HG03097 (cell line): ENCODE measurements around the gene SNX2.

Source experiments
- ATAC-seq: cut with Tn5 transposase; IDR thresholded peaks from one replicate; pipeline ENCODE4 v1.9.1; 2021; ENCODE audit not compliant: unreplicated experiment, low FRiP score

The SNX2 gene

DNA sequence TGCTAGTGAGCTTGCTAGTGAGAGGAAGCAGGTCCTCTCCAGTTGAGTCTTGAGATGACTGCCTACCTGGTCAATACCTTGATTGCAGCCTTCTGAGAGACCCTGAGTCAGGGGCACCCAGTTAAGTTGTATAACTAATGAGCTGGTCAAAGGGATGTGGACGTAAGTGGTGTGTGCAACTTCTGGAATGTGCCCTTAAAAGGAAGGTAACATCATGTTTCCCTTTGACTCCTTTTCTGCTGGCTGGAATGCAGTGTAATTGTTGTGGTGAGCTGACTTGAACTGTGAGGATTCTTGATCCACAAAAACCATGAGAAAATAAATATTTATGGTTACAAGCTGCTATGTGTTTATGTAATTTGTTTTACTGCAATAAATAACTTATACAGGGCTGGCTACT is 2.4 kb upstream of the SNX2 start:
- ATAC-seq, result no peak

DNA sequence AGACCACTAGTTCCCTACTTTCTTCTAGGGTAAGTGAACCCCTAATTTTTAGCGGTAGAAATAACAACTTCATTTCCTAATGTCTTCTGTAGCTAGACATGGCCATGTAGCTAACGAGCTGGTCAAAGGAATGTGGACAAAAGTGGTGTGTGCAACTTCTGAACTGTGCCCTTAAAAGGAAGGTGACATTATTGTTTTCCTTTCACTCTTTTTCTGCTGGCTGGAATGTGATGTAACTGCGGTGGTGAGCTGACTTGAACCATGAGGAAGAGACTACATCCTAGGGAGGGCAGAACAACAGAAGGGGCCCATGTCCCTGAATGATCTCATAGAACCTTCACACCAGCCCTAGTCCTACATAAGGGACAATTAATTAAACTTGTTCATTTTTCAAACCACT is 1.3 kb upstream of the SNX2 start:
- no peak for ATAC-seq

DNA sequence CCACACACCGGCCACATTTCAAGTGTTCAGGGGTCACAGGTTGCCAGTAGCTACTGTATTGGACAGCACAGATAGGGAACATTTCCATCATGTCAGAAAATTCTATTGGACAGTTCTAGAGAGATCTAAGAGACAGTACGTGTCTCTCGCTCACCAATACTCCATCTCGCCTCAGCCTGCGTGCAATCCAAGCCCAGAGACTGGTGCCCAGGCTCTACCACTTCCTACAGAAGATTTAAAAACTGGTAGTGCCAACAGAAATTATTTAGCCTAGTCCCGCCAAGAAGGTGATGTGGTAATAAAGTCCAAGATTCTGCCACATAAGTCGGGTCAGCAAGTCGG is 390 bp upstream of the SNX2 start:
- ATAC-seq, result peak; percentile 16

DNA sequence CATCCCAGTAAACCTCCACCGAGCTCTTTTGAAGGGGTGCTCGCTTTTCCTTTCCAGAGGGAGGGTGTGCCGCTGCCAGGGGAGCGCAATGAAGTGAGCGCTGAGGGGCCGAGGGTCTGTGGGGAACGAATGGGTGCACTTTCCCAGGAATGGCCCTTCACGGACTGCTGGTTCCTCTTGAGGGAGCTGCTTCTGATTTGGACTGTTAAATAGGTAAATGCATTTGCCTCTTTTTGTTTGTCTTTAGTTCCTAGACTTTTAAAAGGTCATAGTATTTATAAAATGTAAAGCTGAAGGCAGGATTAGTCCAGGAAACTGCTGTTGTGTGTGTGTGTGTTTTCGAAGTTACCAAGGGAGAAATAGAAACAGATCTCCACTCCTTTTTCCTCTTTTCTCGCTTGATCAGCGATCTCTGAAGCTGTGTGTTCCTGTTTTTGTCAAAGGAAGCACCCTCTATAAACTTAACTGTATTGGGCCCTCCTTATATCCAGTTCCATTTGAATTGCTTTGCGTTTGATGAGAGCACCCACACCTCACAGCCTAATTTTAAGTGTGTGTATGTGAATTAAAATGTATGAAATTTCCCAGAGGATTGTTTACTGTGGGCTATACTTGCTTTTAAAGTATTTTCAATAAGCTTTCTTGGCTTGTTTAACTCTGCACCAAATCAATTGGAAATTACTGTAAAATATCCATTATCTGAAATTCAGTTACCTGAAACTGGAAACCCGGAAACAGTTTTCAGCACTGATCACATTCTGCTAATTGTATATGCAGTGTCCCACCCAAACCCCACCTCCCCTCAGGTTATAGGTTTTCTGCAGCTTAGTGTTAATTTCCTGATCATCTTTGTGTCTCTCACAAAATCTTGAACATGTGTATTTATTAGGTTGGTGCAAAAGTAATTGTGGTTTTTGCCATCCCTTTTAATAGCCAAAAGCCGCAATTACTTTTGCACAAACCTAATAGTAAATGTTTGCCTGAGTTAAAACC is 966 bp downstream of the SNX2 start:
- no peak for ATAC-seq

DNA sequence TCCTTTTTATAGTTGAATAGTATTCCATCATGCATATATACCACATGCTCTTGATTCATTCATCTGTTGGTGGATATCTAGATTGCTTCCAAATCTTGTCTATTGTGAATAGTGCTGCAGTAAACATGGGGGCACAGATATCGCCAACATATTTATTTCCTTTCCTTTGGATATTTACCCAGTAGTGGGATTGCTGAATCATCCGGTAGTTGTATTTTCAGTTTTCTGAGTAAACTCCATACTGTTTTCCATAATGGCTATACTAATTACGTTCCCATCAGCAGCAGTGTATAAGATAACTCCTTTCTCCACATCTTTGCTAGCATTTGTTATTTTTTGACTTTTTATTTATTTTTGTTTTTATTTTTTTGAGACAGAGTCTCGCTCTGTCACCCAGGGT is 3.3 kb downstream of the SNX2 start:
- ATAC-seq, result no peak

DNA sequence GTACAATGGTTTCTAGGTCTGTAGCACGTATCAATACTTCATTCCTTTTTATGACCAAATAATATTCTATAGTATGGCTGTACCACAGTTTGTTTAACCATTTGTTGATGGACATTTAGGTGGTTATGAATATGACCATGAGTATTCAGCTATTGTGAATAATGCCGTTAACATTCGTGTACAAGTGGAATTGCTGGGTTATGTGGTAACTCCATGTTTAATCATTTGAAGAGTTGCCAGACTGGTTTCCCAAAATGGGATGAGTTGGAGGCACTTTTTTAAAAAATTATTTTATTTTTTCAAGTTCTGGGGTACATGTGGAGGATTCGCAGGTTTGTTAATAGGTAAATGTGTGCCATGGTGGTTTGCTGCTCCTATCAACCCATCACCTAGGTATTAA is 4.6 kb downstream of the SNX2 start:
- ATAC-seq, result no peak

DNA sequence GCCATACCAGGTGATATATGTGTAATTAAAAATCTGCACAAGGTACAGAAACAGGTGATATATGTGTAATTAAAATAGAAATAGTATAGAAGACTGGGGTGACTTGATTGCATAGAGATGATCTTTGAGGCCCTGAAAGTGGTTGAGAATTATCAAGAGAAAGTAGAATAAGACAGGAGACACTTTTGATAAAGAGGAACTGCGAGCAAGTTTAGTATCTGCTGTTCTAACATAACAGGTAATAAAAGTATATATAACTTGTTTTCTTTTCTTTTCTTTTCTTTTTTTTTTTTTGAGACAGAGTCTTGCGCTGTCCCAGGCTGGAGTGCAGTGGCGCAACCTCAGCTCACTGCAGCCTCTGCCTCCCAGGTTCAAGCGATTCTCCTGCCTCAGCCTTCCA is 5.4 kb downstream of the SNX2 start:
- ATAC-seq, result no peak

DNA sequence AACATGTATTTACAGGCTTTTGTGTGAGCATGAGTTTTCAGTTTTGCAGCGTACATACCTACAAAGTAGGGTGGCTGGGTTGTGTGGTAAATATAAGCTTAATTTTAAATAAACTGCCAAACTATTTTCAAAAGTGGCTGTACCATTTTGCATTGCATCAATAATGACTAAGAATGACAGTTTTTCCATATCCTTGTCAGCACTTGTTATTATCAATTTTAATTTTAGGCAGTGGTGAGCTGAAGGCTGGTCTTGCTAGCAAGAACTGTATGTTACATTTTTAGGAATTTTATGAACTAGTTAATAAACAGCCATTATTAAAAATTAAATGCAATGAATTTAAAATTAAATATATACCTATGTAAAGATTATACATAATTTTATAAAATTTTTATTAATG is 6.6 kb downstream of the SNX2 start:
- no peak for ATAC-seq

DNA sequence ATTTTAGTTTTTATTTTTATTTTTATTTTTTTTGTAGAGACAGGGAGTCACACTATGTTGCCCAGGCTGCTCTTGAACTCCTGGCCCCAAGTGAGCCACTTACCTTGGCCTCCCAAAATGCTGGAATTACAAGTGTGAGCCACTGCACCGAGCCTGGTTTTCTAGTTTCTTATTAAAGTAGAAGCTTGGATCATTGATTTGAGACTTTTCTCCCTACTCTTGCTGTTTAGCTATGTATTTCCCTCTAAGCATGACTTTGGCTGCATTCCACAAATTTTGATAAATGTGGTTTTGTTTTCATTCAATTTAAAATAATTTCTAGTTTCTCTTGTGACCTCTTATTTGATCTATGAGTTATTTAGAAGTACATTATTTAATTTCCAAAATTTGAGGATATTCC is 10.4 kb downstream of the SNX2 start:
- no peak for ATAC-seq

DNA sequence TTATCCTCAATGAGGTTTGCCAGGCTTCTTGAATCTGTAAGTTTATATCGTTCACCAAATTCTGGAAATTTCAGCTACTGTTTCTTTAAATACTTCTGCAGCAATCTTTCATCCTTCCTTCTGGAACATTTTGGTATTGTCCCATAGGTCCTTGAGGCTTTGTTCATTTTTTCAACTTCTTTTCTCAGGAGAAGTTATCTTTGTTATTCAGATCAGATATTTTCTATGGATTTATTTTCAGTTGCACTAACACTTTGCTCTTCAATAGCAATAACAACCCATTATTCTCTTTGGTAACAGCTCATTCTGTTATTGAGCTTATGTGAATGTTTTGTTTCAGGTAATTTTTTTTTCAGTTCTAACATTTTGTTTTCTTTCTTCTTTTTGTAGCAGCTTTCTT is 13.5 kb downstream of the SNX2 start:
- no peak for ATAC-seq

DNA sequence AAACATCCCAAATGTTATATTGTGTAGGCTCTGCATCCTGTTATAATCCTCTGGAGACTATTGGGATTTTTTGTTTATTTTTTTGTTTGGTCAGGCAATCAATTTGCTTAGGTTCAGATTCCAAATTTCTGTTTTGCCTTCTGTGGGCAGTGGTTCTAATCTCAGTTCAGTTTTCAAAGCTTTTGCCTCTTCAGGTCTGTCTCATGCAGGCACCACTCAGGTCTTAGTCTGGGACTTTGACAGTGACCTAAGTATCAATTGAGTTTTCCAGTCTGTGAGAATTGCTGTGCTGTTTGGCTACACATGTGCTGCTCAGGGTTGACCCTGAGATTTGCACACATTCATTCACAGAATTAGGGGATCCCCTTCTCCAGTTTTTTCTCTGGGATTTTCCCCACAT is 14.1 kb downstream of the SNX2 start:
- ATAC-seq, result no peak

DNA sequence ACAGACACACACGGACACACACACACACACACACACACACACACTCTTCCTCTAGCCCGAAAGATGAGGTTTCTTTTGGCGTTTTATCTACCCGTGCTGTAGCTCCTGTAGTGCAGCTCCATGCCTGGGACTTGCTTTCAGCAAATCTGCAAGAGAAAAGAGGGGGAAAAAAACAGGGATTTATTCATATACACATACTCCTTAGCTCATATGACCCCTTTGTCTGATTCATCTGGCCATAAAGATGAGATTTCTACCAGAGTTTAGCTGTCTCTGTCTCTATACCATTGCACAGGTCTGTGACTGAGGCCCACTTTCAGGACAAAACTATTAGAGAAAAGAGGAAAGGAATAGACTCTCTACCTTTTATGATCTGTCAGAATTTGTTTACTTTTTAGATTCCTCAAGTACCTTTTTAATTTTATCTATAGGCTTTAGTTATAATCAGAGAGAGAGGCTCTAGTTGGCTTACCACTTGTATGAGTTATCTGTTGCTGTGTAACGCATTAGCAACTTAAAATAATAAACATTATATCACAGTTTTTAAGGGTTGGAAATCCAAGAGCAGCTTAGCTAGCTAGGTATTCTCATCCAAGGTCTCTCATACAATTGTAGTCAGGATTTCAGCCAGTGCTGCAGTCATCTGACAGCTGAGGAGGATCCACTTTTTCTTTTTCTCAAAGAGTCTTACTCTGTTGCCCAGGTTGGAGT is 14.7 kb downstream of the SNX2 start:
- ATAC-seq, result no peak

DNA sequence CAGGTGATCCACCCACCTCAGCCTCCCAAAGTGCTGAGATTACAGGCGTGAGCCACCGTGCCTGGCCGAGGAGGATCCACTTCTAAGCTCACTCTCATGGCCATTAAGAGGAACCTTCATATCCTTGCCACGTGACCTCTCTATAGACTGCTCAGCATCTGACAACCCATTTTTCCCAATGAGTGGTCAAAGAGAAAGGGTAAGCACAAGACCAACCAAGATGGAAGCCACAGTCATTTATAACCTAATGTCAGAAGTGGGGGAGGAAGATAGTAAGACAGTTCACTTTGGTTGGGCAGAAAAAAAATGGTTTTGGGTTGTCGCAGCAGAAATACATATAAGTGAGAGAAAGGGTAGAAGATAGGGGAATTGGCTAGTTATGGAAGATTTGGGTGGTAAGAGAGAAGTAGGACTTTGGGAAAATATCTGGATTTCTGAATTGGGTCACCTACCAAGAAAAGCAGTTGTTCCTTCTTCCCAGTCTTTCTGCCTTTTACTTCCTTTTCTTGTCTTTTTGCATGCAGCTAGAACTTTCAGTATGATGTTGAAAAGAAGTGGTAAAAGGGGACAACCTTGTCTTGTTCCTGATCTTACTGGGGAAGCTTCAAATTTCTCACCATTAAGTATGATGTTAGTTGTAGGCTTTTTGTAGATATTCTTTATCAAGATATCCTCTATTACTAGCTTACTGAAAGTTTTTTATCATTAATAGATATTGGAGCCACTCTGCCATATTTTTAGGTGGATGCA is 15.6 kb downstream of the SNX2 start:
- ATAC-seq, result no peak

DNA sequence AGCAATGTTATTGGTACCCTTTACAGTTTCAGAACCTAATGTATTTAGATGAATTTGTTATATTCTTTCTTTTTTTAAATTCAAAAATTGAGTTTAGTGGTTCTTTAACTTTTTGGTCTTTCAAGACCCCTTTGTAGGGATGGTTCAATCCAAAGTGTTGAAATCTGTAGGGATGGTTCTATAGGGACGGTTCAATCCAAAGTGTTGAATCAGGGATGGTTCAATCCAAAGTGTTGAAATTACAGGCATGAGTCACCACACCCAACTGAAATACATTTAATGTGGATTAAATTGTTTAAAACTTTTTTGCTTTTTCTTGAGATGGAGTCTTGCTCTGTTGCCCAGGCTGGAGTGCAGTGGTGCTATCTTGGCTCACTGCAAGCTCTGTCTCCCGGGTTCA is 30.6 kb downstream of the SNX2 start:
- no peak for ATAC-seq

DNA sequence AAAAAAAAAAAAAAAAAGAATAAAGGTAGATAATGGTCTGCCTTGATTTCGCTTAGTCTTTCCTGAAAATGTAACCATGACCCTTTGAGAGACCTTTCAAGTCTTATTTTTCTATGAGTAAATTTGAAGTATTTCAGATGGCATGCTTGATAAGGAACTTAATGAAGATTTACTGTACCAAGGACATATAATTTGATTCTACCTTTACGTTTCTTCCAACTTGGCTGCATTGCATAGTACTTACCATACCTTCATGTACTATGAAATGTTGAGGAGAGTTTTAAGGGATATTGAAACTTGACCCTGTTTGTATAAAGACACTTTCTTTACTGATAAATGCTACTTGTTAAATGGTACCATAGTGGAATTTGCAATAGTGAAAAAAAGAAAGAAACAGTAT is 35.5 kb downstream of the SNX2 start:
- ATAC-seq, result no peak

DNA sequence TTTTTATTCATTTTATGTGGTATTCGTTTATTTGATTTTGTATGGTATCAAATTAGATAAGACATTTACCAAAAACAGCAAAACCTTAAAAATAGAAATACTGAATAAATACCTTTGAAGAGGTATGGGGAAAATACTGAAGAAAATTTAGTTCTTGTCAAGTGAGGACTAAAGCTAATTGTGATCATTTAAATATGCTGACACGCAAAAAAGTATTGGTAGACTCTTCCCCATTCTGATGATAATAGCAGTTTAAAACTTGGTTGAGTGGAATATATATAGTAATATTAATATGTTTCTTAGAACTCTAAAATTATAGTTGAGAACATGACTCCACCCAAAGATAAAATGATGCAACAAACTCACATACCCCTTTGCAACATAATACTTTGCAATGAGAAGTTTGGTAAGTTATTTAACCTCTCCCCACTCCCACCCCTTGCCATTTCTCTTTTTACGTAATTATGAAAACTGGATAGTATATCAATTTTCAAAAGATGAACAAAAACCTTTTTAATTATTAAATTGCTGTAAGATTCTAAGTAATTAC is 40.4 kb downstream of the SNX2 start:
- no peak for ATAC-seq

DNA sequence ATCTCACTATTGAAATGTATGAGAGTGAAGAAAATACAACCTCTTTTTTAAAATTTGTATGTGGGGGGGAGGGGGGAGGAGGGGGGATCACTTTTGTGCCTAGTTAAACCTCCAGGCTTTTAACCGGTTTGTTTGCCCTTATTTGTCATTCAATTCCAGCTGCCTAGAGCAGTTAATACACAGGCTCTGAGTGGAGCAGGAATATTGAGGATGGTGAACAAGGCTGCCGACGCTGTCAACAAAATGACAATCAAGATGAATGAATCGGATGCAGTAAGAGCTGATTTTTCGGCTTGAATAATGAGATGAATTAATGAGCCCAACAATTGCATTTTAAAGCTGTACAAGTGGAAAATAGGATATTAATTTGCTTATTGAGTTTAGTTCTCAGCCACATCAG is 41.9 kb downstream of the SNX2 start:
- no peak for ATAC-seq

DNA sequence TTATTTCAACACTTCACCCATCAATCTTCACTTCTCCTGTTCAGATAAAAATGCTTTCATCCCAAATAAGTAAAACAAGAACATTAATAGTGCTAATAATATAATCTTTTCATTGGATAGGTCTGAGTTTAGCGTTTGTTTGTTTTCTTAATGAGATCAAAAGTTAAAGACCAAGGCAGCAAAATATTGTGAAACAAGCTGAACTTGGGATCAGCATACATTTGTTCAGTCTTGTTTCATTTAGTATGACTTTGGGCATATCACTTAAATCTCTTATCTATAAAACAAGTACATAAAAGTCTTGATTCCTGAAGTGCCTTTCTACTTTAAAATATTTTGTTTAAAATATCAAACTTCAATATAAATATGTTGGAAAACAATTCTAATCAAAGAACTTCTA is 57.1 kb downstream of the SNX2 start:
- ATAC-seq, result no peak

DNA sequence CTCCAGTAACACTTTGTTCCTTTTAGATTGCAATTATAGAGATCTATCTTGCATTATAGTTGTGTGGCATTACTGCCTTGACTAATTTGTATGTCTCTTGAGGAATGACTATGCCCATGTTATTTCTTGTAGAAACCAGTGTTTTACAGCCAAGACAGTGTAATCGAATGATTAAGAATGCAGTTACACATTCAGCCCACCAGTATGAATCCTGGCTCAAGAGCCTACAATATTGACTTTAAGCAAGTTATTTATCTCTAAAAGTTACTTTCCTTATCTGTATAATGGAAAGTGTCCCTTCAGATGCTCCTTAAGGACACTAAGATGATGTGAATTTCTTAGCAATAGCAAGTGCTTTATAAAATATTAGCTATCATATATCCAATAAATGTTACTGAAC is 60.8 kb downstream of the SNX2 start:
- no peak for ATAC-seq

DNA sequence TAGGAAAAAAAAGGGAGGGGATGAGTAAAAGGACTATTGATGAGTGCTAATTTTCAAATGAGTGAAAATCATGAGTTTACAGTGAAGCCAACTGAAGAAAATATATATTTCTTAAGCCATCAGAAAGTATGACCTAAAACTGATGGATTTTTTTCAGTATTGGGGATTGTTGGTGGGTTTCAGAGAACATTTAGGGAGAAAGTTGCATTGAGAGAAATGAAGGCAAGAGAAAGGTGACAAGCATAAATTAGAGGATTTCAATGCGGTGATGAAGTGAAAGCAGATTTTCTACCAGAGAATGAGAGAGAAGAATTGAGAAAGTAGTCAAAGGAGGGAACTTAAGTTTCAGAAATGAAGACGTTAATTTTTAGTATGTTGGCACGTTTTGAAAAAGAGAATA is 62.1 kb downstream of the SNX2 start:
- ATAC-seq, result no peak

DNA sequence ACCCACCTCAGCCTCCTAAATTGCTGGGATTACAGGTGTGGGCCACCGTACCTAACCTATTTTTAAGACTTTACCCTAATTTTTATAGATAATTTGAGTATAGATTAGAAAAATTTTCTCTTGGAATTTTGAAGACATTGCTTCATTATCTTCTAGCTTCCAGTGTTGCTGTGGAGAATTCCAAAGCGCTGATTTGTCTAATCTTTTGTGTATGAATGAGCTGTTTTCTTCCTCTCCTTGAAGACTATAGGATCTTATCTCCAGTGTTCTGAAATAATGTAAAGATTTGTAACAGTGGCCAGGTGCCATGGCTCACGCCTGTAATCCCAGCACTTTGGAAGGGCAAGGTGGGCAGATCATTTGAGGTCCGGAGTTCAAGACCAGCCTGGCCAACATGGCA is 64.9 kb downstream of the SNX2 start:
- ATAC-seq, result no peak
